ENCODE data around the gene CST9. TPM values are rescaled to one million over a fixed set of nuclear protein-coding genes. Genes with fewer than 3 reads are reported as not detected.
"Not testable (repeated sequence)": the region's sequence is repeated elsewhere in the genome, so short reads cannot be mapped to it uniquely, and the experiment has no call there.

CST9 gene
- total RNA-seq, 1 experiment from 2014 or later = not detected

DNA sequence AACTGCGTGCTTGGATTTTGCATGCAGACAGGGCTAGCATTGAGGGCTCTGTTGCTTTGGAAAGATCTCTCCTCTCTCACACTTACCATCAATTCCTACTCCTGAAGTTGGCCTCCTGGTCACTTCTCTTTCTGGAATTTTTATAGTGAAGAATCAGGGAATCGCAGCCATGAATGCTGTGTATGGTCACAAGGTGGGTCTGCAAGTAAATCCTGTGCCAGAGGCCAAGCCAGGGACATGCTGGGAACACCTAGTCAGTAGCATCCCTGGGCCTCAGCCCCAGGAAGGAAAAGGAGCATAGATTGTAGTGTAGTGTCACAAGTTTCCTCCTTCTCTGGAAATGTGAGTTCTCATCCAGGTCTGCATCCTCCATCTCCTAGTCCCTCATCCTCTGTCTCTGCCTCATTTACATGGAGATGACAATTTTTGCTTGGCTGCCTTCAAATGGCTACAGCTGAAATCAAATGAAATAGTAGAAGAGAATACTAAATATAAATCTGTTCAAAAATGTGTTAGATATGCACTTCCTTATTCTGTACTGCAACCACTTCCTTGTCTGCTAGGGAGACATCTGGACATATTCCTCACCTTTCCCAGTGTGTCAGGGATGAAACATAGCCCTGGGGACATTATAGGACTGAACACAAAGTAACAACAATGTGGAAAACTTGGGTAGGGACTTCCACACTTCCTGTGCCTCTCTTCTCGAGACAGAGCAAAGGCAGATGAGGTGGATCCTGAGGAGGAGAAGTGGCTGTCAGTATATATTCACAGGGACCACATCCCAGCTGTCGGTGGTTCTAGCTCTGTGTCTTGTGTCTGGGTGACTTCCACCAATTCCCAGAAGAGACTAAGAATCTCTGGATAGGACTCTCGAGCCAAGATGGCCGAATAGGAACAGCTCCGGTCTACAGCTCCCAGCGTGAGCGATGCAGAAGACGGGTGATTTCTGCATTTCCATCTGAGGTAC is 17.0 kb downstream of the CST9 start:
- no peak for DNase-seq (ENCODE audit: extremely low read depth, low read depth)

DNA sequence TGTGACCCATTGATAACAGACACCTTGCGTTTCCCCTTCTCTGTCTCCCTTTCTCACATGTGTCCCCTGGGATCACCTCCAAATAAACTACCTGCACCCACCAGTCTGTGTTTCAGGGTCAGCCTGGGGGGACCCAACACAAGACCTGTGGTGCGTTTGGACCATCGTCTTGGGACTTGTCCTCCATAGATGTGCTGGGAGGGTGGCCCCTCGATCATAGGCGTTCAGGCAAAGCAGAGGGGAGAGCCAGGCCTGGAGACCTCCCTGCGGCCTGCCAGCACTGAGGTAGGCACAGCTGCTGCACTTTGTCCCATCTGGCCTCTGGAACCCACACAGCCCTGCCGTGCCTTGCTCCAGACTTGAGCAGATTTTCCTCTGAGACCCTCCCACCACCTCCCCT is 18.1 kb downstream of the CST9 start:
- DNase-seq (ENCODE audit: extremely low read depth, low read depth) = no peak

DNA sequence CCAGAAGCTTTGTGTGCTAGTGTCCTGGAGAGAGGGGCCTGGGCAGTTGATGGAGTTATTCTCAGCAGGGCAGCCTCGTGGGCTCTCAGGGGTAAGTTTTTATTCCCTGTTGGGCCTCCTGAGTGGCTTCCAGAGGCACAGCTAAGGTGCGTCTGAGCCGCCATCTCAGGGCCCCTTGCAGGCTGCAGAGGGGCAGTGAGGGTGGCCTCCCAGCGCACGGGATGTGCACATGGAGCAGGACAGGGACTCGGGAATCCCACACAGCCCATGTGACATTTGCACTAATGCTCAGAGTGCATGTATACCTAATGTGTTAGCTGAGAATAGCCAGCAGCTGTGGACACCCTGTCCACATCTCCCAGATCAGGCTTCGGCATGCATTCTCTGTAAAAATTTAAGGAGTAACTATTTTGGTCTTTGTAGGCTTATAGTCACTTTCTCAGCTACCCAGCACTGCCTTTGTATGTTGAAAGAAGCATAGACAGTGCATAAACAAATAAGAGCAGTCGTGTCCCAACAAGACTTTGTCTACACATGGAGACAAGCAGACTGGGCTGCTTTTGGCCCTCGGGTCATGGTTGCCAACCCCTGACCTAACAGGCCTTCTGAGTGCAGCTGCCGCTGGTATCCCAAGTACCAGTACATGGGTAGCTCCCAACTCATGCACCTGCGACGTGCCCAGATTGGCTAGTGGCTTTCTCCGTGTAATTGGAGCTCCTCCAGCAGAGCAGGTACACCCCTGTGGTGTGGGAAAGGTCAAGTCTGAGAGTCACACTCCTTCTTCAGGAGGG is 18.8 kb downstream of the CST9 start:
- DNase-seq (ENCODE audit: extremely low read depth, low read depth) = no peak

DNA sequence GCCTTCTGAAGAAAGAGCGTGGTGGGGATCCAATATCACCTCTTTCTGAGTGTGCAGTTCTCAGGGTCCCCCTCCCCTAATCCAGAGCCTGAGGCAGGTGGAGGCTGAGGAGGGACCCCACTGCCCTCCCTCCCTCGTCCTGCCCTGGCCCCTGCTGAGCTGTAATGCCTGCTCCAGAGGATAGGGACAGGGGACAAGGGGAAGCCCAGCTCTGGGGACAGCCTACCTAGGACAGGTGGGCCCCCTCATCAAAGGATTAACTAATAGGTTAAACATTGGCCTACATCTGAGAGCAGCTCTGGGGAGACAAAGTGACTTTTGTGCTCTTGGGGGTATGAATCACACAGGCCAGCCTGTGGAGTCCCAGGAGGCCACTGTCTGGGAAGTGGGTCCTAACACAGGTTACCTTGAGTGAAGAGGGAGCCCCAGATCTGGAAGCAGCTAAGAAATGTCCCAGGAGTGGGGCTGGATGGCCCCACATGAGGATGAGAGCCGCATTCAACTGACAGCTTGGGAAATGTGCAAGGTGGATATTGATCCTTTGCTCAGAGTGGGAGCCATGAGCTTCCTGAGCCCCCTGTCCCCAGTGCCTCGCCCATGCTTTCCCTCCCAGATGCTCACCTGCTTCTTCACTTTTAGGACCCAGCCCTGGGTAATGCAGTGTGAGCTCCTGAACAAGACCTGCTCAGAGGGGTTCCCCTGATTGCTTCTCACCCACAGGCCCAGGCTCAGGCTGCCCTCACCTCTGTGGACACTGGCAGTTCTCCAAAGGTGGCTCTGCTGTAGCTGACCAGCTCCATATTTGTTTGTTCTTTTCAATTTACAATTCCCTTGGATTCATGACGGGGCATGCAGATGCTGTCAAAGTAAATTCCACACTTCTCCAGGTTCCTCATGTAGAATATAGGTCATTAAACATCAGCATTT is 19.6 kb downstream of the CST9 start:
- no peak for DNase-seq (ENCODE audit: extremely low read depth, low read depth)

DNA sequence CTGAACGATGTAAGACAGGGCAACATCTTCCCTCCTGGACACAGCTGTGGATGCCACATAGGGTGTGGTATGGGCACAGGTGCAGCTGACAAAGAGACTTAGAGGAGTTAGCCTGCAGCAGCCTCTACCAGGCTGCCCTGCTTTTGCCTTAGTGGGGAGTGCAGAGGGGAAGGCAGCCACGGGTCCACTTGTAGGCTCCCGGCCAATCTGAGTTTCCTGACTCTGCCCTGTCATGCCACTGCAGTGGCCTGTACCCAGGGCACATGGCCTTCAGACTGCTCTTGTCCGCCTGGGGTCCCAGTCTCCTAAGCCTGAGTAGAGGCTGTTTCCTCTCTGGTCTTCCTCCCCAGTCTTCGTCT is 20.3 kb downstream of the CST9 start:
- no peak for DNase-seq (ENCODE audit: extremely low read depth, low read depth)

DNA sequence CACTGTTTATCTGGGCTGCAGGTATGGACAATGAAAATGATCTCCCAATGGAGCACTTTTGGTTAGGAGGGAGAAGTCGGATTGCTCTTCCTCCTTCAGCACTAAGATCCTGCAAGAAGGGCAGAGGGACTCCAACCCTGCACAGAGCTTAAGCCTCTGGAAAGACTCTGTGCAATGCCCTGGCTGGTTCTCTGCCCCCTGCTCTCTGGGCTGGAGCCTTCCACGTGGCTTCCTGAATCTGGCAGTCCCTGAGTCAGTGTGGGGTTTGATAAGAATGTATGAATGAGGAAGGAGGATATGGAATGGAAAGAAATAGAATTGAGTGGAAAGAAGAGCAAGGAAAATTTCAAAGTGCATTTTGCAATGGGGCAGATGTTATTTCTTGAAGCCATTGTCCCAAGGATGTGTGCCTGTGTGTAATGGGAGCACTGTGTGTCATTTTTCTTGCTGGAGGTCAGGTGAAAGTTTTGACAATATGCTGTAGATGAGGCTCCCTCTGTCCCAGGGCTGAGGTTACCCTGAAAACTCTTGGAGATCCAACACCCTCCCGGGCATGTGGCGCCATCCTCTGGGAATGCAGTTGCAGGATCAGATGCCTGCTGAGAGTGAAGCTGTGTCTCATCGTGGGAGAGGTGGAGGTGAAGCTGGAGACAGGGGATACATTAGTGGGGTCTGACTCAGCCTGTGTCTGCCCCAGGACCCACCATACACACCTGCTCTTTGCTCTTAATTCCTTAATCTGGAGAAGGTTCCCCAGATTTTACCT is 21.1 kb downstream of the CST9 start:
- no peak for DNase-seq (ENCODE audit: extremely low read depth, low read depth)

DNA sequence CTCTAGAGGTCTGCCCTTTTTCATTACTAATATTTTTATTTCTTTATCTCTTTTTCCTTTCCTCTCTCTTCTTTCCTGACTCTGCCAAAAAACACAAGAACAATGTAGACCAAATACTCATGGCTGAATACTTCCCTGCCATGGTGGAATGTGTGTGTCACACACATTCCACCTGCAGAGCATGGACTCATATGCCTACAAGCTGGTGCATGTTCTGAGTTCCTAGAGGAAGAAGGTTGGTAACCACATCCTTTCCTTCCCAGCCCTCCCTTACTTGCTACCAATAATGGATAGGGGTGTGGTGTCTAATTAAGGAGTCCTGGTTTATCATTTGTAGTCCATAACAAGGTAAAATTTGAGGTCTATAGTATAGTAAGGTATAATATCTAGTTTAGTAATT is 22.2 kb downstream of the CST9 start:
- DNase-seq (ENCODE audit: extremely low read depth, low read depth) = no peak

DNA sequence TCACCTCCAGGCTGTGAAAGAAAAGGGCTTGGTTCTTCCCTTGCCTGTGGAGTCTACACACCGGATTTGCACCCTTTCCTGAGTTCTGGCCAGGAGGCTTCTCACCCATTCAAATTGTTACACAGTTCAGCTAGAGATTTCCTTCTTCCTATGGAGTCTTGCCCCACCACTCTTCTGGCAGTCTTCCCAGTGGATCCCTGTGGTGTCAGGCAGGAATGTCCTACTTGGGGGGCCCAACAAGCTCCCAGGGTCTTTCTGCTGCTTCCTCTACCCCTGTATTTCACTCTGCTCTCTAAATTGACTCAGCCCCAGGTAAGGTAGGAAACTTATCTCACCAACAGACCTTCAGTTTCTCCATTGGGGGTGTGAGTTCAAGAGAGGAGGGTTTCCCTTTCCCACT is 23.4 kb downstream of the CST9 start:
- no peak for DNase-seq (ENCODE audit: extremely low read depth, low read depth)

DNA sequence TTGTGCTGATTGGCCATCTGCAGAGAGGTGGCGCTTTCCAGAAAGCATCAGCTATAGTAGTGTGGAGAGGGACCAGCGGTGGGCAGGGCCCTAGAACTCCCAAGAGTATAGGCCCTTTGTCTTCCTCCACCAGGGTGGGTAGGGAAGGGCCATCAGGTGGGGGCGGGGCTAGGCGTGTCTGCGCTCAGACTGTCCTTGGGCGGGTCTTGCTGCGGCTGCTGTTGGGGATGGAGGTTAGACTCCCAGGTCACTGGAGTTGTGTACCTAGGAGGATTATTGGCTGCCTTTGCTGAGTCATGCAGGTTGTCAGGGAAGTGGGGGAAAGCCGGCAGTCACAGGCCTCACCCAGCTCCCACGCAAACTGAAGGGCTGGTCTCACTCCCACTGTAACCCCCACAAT is 23.9 kb downstream of the CST9 start:
- not testable (repeated sequence) for DNase-seq (ENCODE audit: extremely low read depth, low read depth)

DNA sequence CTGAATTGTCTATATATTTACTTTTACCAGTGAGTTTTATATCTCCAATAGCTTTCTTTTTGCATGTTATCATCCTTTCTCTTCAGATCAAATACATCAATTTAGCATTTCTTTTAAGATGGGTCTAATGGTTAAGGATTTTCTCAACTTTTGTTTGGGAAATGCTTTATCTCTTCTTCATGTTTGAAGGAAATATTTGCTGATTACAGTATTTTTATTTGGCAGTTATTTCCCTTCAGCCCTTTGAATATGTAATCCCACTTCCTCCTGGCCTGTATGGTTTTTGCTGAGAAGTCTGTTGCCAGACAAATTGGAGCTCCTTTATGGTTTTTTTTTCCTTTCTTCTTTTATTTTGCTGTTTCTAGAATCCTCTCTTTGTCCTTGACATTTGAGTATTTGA is 30.7 kb downstream of the CST9 start:
- no peak for DNase-seq (ENCODE audit: extremely low read depth, low read depth)

DNA sequence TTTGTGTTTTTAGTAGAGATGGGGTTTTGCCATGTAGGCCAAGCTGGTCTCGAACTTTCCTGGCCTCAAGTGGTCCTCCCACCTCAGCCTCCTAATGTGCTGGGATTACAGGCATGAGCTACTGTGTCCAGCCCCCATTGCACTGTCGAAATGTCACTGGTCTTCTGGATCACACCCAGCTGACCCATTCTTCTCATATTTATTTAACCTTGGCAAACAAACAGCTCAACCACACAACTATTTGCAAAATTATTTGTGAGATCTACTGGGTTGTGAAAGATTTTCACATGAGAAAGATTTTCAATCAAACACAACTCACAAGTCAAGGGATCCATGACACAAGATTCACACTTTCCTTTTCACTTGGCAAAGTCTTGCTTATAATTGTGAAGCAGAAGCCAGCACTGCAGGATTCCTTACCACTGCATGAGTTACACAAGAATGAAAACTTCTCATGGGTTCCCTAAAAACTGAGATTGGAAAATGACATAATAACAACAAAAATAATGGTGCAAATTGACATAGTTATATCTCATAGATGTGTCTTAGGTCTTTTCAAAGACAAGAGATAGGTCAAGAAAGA is 35.4 kb downstream of the CST9 start:
- no peak for DNase-seq (ENCODE audit: extremely low read depth, low read depth)

DNA sequence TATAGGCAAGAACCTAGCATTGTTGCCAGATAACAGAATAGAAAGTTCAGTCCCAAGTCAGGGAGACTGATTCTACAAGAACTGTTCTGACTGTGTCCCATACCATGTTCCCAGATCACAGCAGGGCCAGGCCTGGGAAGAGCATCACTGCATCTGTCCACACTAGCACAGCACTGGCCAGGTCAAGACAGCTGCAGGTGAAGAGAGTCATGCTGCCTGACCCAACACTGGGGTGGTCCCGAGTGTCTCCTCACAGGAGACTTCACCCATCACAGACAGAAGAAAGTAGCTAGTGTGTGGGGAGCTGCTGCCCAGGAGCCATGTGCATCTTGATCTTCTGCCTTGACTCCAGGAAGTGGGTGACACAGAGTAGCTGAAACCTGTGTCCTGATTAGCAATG is 36.1 kb downstream of the CST9 start:
- DNase-seq (ENCODE audit: extremely low read depth, low read depth) = no peak

DNA sequence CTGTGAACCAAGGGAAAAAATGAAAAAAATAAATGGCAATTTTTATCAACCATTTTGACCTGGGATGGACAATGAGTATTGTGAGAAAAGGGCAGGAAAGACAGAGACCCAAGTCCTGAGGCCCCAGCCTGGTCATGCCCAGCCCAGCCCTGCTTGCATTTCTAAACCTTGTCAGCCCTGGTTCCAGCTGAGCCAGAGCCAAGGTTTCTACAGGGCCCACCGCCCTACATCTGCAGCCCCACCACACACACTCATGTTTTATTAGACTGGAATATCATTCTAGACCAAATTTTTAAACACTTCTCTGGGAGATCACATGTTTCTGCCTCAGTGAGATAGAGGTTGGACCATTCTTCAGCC is 36.8 kb downstream of the CST9 start:
- DNase-seq (ENCODE audit: extremely low read depth, low read depth) = no peak

DNA sequence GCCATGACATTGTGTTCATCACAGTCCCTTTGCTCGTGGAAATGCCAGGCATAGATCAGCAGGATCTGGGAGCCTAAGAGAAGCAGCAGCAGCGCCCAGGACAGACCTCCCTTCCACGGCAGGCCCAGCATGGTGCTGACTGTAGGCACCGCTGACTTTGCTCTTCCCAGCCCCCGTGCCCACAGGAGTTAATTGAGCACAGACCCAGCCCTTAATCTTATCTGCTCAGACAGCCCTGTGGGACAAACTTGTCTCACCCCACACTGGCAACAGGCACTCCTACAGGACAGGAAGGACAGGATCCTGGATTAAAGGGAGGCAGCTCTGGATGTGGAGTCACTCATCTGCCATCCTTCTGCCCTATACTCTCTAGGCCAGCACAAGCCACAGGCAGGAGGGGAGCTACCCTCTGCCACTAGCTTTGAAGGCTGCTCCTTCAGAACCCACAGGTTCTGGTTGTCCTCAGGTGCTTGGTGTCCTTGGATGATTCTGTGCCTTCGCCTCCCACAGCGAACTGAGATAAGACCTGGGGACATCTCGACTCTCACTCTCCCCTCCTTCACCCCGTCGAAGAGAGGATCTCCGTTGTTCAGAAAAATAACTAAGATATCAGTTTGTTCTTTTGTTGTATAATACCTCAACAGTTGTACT is 37.3 kb downstream of the CST9 start, which contains the start of gene CST9L:
Gene CST9L, minus strand, starts transcription at position 165 of the 651 bp plus-strand sequence. Its CDS starts 34 bp downstream, at position 131.
- no peak for DNase-seq (ENCODE audit: extremely low read depth, low read depth)

DNA sequence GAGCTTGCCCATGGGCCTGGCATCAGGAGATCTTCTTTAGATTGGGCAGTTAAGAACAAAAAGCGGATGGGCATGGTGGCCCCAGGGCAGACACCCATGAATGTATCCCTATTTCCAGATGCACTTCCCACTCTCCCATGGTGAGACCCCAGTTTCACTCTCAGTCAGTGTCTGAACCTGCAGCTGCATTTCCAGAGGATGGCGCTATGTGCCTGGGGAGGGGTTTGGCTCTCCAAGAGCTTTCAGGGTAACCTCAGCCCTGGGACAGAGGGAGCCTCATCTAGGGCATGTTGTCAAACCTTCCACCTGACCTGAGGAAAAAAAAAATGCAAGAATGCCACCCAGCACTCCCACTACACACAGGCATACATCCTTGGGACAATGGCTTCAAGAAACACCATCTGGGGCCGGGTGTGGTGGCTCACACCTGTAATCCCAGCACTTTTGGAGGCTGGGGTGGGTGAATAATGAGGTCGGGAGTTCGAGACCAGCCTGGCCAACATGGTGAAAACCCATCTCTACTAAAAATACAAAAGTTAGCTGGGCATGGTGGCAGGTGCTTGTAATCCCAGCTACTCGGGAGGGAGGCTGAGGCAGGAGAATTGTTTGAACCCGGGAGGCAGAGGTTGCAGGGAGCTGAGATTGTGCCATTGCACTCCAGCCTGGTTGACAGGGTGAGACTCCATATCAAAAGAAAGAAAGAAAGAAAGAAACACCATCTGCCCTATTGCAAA is 39.4 kb downstream of the CST9 start:
- DNase-seq (ENCODE audit: extremely low read depth, low read depth) = no peak

DNA sequence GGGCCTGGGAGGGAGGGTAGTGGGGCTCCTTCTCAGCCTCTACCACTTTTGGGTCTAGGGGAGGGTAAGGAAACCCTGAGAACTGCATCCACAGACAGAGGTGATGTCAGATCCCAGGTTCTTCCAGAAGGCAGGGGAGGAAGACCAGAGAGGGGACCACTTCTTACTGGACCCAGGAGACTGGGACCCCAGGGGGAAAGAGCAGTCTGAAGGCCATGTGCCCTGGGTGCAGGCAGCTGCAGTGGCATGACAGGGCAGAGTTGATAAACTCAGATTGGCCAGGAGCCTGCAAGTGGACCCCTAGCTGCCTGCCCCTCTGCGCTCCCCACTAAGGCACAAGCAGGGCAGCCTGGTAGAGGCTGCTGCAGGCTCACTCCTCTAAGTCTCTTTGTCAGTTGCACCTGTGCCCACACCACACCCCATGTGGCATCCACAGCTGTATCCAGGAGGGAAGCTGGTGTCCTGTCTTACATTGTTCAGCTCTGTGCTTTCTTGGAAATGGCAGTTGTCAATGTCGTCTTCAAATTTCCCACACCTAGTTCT is 40.1 kb downstream of the CST9 start:
- DNase-seq (ENCODE audit: extremely low read depth, low read depth) = no peak

DNA sequence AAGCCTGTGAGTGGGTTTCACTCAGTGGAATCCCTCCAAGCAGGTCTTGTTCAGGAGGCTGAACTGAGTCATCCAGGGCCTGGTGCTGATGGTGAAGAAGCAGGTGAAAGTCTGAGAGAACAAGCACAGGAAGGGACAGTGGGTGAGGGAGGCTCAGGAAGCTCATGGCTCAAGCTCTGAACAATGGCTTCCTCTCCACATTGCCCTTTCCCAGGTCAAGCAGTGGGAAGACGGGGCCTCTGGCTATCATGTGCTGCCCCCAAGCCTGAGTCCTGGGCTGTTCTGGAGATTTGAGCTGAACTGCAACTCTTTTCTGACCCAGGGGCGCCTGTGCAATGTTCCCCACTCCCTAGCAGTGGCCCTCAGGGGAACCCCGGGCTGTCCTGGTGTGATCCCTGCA is 40.8 kb downstream of the CST9 start:
- DNase-seq (ENCODE audit: extremely low read depth, low read depth) = no peak

DNA sequence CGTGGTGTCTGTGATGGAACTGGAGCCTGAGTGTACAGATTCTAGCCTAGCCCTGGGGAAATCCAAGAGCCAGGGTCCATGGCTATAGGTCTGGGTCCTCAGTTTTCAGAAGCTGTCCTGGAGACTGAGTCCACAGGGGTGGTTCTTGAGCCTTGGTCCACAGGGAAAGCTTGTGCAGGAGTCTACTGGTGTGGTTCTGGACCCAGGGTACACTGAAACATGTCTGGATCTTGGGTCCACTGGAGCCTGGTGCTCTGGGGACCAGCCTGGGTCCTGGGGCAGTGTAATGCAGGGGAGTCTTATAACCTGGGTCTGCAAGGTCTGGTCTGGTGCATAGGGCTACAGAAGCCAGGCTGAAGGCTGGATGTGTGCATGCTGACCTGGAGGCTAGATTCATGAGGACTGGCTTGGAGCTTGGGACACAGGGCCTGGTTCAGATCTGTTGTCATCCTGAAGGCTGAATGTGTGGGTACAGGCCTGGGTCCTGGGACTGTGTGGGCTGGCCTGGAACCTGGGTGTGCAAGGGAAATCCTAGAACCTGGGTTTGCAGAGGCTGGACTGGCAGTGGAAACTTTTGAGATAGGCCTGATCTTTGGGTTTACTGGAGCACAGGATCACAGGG is 42.9 kb downstream of the CST9 start:
- DNase-seq (ENCODE audit: extremely low read depth, low read depth) = no peak
